Mesodermal cell (in vitro differentiated cells): ENCODE data around the gene OR5B17. TPM values are rescaled to one million over a fixed set of nuclear protein-coding genes. Genes with fewer than 3 reads are reported as not detected.
A peak's percentile ranks its signal among the peaks of the same experiment; 100 is the strongest.
"Not testable (repeated sequence)": the region's sequence is repeated elsewhere in the genome, so short reads cannot be mapped to it uniquely, and the experiment has no call there.

ENCODE experiments used
- H3K27ac ChIP-seq: 2 replicates; pipeline ENCODE4 v1.7.0; 2013; ENCODE audit warnings: mild to moderate bottlenecking, low read depth, low read length, moderate library complexity; ENCODE audit not compliant: severe bottlenecking
- H3K36me3 ChIP-seq: 2 replicates; pipeline ENCODE4 v1.7.1; 2013; ENCODE audit warnings: mild to moderate bottlenecking, low read length, moderate library complexity; ENCODE audit not compliant: control insufficient read depth, insufficient read depth
- H3K4me1 ChIP-seq: one replicate; pipeline ENCODE4 v1.7.1; 2013; ENCODE audit warnings: mild to moderate bottlenecking, low read length; ENCODE audit not compliant: insufficient read depth, control insufficient read depth, poor library complexity, severe bottlenecking
- H3K4me3 ChIP-seq: 2 replicates; pipeline ENCODE4 v1.7.0; 2013; ENCODE audit warnings: low read length, control low read depth, mild to moderate bottlenecking; ENCODE audit not compliant: insufficient read depth, poor library complexity, severe bottlenecking; ENCODE audit errors: extremely low read depth
- H3K9me3 ChIP-seq: 2 replicates; pipeline ENCODE4 v1.7.1; 2013; ENCODE audit warnings: mild to moderate bottlenecking, low read length, moderate library complexity; ENCODE audit not compliant: control insufficient read depth
- WGBS, 2 experiments: methylation state at CpG; one replicate each; pipeline ENCODE4 v1.1.5; 2013; ENCODE audit warnings: missing lambda C conversion rate in 2 of 2; ENCODE audit not compliant: insufficient coverage in 2 of 2; 5-methylcytosine and 5-hydroxymethylcytosine counted together
- polyA plus RNA-seq, 2 experiments: library from polyadenylated mRNA; stranded (reverse); fragments of 50-300 nt; gene quantifications; one replicate each; pipeline ENCODE4 v1.2.3, GENCODE V29; 2013

The OR5B17 gene
- polyA plus RNA-seq (2013, experiment 1 of 2): not detected
- not detected for polyA plus RNA-seq (2013, experiment 2 of 2)

DNA sequence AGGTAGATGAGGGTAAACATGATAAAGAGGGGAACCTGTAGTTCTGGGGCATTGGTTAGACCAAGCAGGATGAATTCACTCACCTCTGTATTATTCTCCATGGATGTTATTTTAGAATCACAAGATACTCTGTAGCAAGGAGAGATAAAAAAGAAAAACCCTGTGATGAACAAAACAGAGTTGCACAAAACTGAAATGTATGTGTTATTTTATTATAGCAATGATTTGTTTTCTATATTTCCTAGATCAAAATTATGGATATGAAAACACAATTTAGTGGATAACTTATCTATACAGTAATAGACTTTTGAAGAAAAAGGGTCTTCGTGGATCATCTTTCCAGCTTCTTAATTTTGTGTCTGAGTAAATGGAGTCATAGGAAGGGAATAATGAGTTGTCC, at the start of gene OR5B17:
TSS of gene OR5B17 (minus strand) at position 101 of the 400 bp plus-strand sequence. CDS start at position 101, 0 bp downstream.
- Histone ChIP-seq H3K4me3 (no peak within 1 kb of the TSS), H3K36me3 (no peaks in the 10 kb centered on the region), H3K9me3 (no peaks in the 10 kb centered on the region), H3K27ac (no peak within 1 kb of the TSS), H3K4me1 (no peaks in the 10 kb centered on the region)
- no CpG with 5 or more reads among the region's 1 CpG for WGBS, 2 experiments

DNA sequence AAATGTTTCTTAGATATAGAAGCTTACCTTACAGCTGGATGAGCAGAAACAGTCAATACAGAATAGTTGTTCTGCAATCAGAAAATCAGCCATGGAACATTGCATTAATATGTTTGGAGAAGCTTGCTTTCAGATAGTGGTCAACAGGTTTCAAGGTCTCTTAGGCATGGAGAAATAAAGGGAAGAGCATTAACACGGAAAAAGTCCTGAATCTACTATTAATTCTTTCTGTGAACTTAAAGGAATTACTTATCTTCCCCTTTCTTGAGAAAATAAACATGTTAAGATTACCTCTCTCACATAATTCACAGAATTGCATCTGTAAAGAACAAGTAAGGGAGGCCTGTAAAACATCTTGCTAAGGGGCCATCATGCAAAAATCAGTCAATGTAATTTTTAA, 47.9 kb upstream of the OR5B17 start, which contains the start of gene OR5B3:
TSS of gene OR5B3 (minus strand) at position 101 of the 400 bp plus-strand sequence. CDS start 3,465 bp downstream, outside the sequence.
- Histone ChIP-seq H3K9me3 (no peaks in the 10 kb centered on the region), H3K4me3 (no peak within 1 kb of the TSS), H3K36me3 (no peaks in the 10 kb centered on the region), H3K27ac (no peak within 1 kb of the TSS), H3K4me1 (no peaks in the 10 kb centered on the region)
- no CpG with 5 or more reads among the region's 1 CpG for WGBS, 2 experiments

DNA sequence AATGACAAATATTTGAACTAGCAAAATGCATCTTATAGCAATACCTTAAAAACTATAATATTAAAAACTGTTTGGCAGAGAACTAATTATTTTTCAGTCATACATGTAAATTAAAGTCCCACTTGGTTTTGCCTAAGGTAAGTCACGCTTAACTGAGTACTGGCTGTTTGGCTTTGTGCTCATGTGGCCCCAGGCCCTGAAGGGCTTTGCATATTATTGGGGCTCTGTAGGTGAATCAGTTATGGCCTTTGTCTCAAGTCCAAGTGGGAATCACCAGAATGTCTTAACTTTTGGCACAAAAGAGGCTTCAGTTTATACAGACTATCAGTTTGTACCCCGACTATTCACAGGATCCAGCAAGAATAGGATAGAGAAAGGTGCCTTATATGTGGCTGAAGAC, 40.8 kb upstream of the OR5B17 start:
- not testable (repeated sequence) for H3K4me1 ChIP-seq, H3K27ac ChIP-seq, H3K36me3 ChIP-seq, H3K4me3 ChIP-seq
- WGBS, 2 experiments: no CpG with 5 or more reads among the region's 2 CpGs
- H3K9me3 ChIP-seq: peaks cover 12% of the 10 kb centered on the region

DNA sequence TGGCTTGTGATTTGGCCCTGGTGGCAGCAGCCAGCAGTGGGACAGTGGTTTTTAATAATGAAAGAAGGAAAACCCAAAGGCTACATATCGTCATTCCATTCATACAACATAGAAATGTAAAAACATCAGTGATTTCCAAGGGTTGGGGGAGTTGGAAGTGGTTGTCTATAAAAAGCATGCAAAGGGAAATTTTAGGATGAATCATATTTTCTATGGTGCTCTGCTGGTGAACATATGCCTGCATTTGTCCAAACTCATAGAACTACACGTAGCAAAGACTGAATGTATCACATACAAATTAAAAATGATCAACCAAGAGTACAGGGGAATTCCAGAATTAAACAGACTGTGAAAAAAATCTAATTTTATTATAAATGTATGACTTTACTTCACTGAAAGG, 36.7 kb upstream of the OR5B17 start:
- Histone ChIP-seq H3K4me3 (no peak overlapping the region), H3K27ac (no peak overlapping the region), H3K4me1 (peaks cover 14% of the 10 kb centered on the region), H3K36me3 (no peaks in the 10 kb centered on the region), H3K9me3 (peaks cover 12% of the 10 kb centered on the region)
- no CpG with 5 or more reads among the region's 2 CpGs for WGBS, 2 experiments

DNA sequence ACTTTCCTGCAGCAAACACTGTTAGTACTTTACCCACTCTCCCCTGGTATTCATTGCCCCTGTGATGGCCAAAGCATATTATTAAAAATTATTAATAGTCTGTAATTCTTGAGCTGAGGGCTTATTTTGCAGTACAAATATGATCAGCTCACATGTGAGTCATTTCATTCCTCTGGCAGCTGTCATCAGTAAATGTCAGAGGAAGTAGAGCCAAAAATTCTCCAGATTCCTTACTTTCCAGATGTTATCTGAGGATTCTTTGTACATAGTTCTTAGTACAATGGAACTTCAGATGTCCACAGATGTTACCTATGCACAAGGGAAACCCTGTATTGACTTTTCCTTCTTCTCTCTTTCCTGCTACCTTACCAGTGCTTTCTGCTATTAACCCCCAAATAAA, 35.3 kb upstream of the OR5B17 start:
- Histone ChIP-seq H3K9me3 (peaks cover 12% of the 10 kb centered on the region), H3K4me3 (no peak overlapping the region), H3K4me1 (peaks cover 14% of the 10 kb centered on the region), H3K27ac (peak overlapping the region; percentile 52), H3K36me3 (no peaks in the 10 kb centered on the region)

DNA sequence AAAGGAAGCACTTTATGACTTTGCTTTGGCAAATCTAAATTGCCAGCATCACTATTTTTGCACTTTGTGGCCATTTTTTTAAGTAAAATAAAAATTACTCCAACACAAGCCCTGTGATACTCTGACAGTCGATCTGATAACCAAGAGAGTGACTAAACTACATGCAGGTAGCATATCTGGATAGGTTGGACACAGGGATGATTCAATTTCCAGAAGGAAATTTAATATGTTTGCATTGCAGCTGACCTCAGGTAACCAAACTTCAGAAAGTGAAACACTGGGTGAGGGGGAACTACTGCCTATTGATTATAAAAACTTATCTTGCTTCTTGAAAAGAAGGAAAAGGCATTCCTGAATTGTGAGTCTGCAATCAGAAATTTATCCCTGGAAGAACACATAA, 33.9 kb upstream of the OR5B17 start:
- WGBS, 2 experiments: 60% methylated on average over 1 of the region's 1 CpG; no CpG with 5 or more reads in 1 of the 2 experiments
- Histone ChIP-seq H3K36me3 (no peaks in the 10 kb centered on the region), H3K4me1 (peaks cover 14% of the 10 kb centered on the region), H3K9me3 (peaks cover 12% of the 10 kb centered on the region), H3K27ac (no peak overlapping the region), H3K4me3 (no peak overlapping the region)

DNA sequence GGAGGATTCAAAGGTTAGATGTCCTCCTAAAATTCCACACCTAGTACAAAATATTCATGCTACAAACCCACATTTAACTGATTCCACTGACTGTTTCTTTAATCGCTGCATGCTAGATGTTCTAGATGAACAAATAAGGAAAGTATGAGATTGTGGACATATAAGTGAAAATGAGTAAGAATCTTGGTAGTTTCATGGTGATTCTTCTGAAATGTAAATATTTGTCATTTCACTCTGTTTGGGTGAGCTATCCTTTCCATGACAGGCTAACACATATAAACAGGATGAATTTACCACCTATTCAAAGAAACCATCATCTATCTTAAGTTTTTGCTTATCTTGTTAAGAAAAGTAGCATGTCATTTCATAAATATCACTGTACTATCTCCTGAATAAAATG, 33.0 kb upstream of the OR5B17 start:
- WGBS, 2 experiments: no CpG with 5 or more reads among the region's 1 CpG
- Histone ChIP-seq H3K36me3 (no peaks in the 10 kb centered on the region), H3K4me1 (peaks cover 14% of the 10 kb centered on the region)

DNA sequence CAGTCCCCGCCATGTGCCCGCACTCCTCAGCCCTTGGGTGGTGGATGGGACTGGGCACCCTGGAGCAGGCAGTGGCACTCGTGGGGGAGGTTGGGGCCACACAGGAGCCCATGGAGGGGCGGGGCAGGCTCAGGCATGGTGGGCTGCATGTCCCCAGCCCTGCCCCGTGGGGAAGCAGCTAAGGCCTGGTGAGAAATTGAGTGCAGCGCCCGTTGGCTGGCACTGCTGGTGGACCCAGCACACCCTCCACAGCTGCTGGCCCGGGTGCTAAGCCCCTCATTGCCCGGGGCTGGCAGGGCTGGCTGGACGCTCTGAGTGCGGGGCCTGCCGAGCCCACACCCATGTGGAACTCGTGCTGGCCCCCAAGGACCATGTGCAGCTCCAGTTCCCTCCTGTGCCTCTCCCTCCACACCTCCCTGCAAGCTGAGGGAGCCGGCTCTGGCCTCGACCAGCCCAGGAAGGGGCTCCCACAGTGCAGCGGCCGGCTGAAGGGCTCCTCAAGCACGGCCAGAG, 31.7 kb upstream of the OR5B17 start:
- H3K4me3 ChIP-seq: no peak overlapping the region
- H3K9me3 ChIP-seq: peaks cover 7% of the 10 kb centered on the region
- 87 to 90% methylated on average over 9 to 15 of the region's 18 CpGs for WGBS, 2 experiments
- peaks cover 14% of the 10 kb centered on the region for H3K4me1 ChIP-seq
- H3K36me3 ChIP-seq: no peaks in the 10 kb centered on the region
- H3K27ac ChIP-seq: no peak overlapping the region

More for the DNA sequence above, 33.0 kb upstream of the OR5B17 start:
- Histone ChIP-seq H3K4me3 (no peak overlapping the region), H3K27ac (no peak overlapping the region), H3K9me3 (peaks cover 12% of the 10 kb centered on the region)

DNA sequence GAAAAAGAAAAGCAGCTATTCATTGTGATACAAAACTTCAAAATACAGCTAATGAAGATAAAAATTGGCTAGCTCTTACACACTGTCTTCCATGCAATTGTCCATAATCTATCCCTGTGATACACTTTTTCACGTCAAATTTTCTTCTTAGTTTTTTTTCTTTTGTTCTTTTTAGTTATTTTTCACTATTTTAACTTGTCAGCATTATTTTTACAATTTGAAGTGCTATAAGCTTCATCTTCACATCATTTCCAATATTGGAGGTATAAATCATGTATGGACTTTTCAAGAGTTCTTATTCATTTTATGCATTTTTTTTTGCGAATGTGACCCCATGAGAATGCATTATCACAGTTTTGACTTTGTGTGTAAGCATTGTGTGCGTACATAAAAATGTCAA, 4.1 kb downstream of the OR5B17 start:
- no peak overlapping the region for H3K27ac ChIP-seq
- no peaks in the 10 kb centered on the region for H3K9me3 ChIP-seq
- no peaks in the 10 kb centered on the region for H3K4me1 ChIP-seq
- no peaks in the 10 kb centered on the region for H3K36me3 ChIP-seq
- H3K4me3 ChIP-seq: no peak overlapping the region
- 72% methylated on average over 2 of the region's 3 CpGs; no CpG with 5 or more reads in 1 of the 2 experiments for WGBS, 2 experiments

DNA sequence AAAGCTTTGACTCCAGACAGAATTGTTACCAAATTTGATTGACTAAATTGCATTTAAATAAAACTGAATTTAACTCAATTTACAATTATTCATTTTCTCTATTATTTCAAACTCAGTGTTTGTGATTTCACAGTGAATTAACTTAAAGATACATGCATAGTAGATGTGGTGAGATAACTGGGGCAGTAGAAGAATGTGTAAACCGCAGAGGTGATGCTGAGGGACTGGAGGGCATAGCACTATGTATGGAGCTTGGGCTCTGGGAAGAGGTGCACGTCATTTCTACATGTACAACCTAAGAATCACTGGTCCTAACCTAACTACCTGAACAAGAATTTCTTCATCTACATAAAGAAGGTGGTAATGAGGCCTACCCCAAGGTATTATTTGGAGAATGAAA, 13.7 kb downstream of the OR5B17 start:
- no peak overlapping the region for H3K4me3 ChIP-seq
- no peak overlapping the region for H3K27ac ChIP-seq
- WGBS, 2 experiments: no CpG with 5 or more reads among the region's 2 CpGs
- no peaks in the 10 kb centered on the region for H3K4me1 ChIP-seq
- H3K9me3 ChIP-seq: no peaks in the 10 kb centered on the region
- H3K36me3 ChIP-seq: no peaks in the 10 kb centered on the region

DNA sequence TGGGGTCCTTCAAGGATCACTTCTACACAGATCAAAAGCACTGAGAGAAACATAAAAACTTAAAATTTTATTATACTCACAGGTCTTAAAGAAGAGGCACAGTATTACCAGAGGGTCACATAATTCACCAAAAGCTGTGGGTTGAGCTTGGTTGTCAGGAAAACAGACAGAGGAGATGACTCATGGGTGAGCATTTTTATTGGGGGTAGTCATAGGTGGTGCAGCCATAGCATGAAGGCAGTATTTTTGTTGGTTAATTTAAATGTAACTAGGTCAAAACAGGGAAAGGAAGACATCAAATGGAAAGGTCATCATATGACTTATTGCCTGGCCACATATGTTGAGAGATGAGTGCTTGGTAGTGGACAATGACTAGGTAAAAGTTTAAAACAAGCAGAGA, 24.2 kb downstream of the OR5B17 start:
- H3K4me1 ChIP-seq: peaks cover 4% of the 10 kb centered on the region
- H3K4me3 ChIP-seq: no peak overlapping the region
- H3K9me3 ChIP-seq: no peaks in the 10 kb centered on the region
- H3K36me3 ChIP-seq: no peaks in the 10 kb centered on the region
- peak overlapping the region; percentile 73 for H3K27ac ChIP-seq
